Stomach (tissue), 4 donors: ENCODE measurements around the gene BZW1.

Source experiments
- CTCF ChIP-seq, 7 experiments: fragments of 450-650 bp in 4 of 7; fragments of 200-600 bp in 3 of 7; sonication (generic) in 3 of 7; IDR thresholded peaks; one replicate each; pipeline ENCODE4 v1.5.1; 2016 to 2019; ENCODE audit warnings: antibody characterized with exemption in 7 of 7, control low read depth in 2 of 7, mild to moderate bottlenecking in 1 of 7
- EP300 ChIP-seq: sonication (generic); formaldehyde crosslinking; IDR thresholded peaks from one replicate; pipeline ENCODE4 v1.6.1; 2017; ENCODE audit warnings: antibody characterized with exemption
- POLR2A ChIP-seq, 4 donors: fragments of 450-650 bp; IDR thresholded peaks; one replicate each; pipeline ENCODE4 v1.6.1; 2016; ENCODE audit warnings: antibody characterized with exemption in 4 of 4, control low read depth in 2 of 4, mild to moderate bottlenecking in 1 of 4, moderate library complexity in 1 of 4
- POLR2AphosphoS5 ChIP-seq, 3 donors: sonication (generic); formaldehyde crosslinking; IDR thresholded peaks; one replicate each; pipeline ENCODE4 v1.6.1; 2016; ENCODE audit warnings: antibody characterized with exemption in 3 of 3

- TF ChIP-seq POLR2A (IDR thresholded peaks at IDR 0.05), result no peak
- no peak for TF ChIP-seq CTCF (IDR thresholded peaks at IDR 0.05)
- no peak for TF ChIP-seq POLR2AphosphoS5 (IDR thresholded peaks at IDR 0.05)
- TF ChIP-seq EP300, result no peak
Measured at GRCh38 chr2:200782251-200782650, 29.5 kb upstream of the BZW1 start.
